ENCODE measurements around the gene RAMP3.

GRCh38 chr7:45180084-45180986, 22.7 kb downstream of the RAMP3 start:
- TF ChIP-seq, protein P1, sequence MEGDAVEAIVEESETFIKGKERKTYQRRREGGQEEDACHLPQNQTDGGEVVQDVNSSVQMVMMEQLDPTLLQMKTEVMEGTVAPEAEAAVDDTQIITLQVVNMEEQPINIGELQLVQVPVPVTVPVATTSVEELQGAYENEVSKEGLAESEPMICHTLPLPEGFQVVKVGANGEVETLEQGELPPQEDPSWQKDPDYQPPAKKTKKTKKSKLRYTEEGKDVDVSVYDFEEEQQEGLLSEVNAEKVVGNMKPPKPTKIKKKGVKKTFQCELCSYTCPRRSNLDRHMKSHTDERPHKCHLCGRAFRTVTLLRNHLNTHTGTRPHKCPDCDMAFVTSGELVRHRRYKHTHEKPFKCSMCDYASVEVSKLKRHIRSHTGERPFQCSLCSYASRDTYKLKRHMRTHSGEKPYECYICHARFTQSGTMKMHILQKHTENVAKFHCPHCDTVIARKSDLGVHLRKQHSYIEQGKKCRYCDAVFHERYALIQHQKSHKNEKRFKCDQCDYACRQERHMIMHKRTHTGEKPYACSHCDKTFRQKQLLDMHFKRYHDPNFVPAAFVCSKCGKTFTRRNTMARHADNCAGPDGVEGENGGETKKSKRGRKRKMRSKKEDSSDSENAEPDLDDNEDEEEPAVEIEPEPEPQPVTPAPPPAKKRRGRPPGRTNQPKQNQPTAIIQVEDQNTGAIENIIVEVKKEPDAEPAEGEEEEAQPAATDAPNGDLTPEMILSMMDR (IDR thresholded peaks at IDR 0.05) = no peak
- TF ChIP-seq POLR2A (IDR thresholded peaks at IDR 0.05) (no peak), POLR2AphosphoS5 (IDR thresholded peaks at IDR 0.05) (no peak)

Data from suprapubic skin (tissue), 4 donors.